ENCODE data around the gene GUCY2C.

DNA sequence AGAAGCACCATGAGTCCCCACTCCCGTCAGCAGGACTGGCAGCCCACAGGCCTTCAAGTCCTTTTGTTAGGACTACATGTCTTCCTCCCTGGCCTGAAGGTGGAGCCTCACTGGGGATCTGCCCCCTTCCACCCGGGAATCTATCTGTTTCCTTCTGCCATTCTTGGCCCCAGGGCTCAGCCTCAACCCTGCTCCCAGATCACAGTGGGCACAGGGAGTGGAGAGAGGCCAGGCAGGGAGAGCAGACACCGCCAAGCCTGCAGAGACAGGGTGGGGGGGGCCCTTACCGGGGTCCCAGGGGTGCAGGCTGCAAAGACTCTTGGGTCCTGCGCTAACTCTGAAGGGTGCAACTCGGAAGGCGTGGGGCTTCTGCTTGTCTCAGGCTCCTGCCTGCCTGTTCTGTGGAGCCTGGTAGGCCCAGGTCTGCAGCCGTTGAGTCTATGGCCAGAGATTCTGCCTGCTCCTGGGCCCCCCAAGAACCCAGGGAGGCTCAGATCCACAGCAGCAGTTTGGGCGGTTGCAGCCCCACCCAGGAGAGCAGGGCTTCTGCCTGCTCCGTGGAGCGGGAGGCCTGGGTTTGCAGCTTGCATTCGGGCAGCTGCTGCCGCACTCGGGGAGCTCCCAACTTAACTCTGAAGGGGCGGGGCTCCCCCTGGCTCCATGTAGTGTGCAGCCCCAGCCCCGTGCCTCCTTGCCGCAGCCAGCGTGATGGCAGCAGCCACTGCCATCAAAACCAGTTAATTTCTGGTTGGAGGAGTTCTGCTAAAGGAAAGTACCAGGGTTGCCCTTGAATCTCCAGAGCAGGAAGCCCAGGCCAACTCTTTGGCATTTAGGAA lies 107.0 kb downstream of the GUCY2C start:
- TF ChIP-seq POLR2A (IDR thresholded peaks at IDR 0.05) (no peak), EP300 (IDR thresholded peaks at IDR 0.05) (no peak), POLR2AphosphoS5 (IDR thresholded peaks at IDR 0.05) (no peak)
- TF ChIP-seq, protein P1, sequence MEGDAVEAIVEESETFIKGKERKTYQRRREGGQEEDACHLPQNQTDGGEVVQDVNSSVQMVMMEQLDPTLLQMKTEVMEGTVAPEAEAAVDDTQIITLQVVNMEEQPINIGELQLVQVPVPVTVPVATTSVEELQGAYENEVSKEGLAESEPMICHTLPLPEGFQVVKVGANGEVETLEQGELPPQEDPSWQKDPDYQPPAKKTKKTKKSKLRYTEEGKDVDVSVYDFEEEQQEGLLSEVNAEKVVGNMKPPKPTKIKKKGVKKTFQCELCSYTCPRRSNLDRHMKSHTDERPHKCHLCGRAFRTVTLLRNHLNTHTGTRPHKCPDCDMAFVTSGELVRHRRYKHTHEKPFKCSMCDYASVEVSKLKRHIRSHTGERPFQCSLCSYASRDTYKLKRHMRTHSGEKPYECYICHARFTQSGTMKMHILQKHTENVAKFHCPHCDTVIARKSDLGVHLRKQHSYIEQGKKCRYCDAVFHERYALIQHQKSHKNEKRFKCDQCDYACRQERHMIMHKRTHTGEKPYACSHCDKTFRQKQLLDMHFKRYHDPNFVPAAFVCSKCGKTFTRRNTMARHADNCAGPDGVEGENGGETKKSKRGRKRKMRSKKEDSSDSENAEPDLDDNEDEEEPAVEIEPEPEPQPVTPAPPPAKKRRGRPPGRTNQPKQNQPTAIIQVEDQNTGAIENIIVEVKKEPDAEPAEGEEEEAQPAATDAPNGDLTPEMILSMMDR (IDR thresholded peaks at IDR 0.05): no peak

Measured in suprapubic skin (tissue), 4 donors.